HL-60 (cell line): ENCODE data around the gene UGT1A7.

Source experiments
- DNase-seq, 2 experiments: peaks; one replicate each; pipeline ENCODE4 v3.0.0-alpha.2; 2010 to 2020; ENCODE audit warnings: low read depth in 1 of 2, low spot score in 1 of 2
- H3K27ac ChIP-seq: fragments of 250-450 bp; sonication (Bioruptor Pico); replicated peaks from 2 replicates; pipeline ENCODE4 v1.5.1; 2020; ENCODE audit warnings: mild to moderate bottlenecking, moderate library complexity
- H3K27me3 ChIP-seq: fragments of 250-450 bp; sonication (Bioruptor Pico); 2 replicates; pipeline ENCODE4 v1.5.1; 2021; ENCODE audit warnings: mild to moderate bottlenecking, moderate library complexity; ENCODE audit not compliant: insufficient read depth, poor library complexity, severe bottlenecking
- H3K4me3 ChIP-seq: replicated peaks from 2 replicates; pipeline ENCODE4 v1.5.1; 2011; ENCODE audit warnings: mild to moderate bottlenecking, control low read depth, low read length; ENCODE audit not compliant: insufficient read depth
- CTCF ChIP-seq: IDR thresholded peaks from one replicate; pipeline ENCODE4 v1.5.1; 2011; ENCODE audit warnings: low read length, control low read depth, inconsistent platforms; ENCODE audit not compliant: insufficient read depth
- GABPA ChIP-seq: IDR thresholded peaks from 2 replicates; pipeline ENCODE4 v1.6.1; 2012; ENCODE audit warnings: low read depth
- POLR2AphosphoS5 ChIP-seq: IDR thresholded peaks from 2 replicates; pipeline ENCODE4 v1.6.1; 2012; ENCODE audit warnings: low read depth
- REST ChIP-seq: IDR thresholded peaks from 2 replicates; pipeline ENCODE4 v1.6.1; 2012; ENCODE audit warnings: low read depth; ENCODE audit not compliant: insufficient replicate concordance
- SPI1 ChIP-seq: IDR thresholded peaks from 2 replicates; pipeline ENCODE4 v1.6.1; 2012; ENCODE audit warnings: low read depth, mild to moderate bottlenecking, borderline replicate concordance

Gene UGT1A7

GRCh38 chr2:233690444-233690843 lies 8.7 kb downstream of the UGT1A7 start:
- no peak overlapping the region for H3K4me3 ChIP-seq
- no peak for DNase-seq
- TF ChIP-seq POLR2AphosphoS5 (no peak), GABPA (no peak), CTCF (no peak), REST (no peak), SPI1 (no peak)
- H3K27me3 ChIP-seq: no peaks in the 10 kb centered on the region
- no peak overlapping the region for H3K27ac ChIP-seq

- Histone ChIP-seq H3K4me3 (no peak overlapping the region), H3K27ac (no peak overlapping the region), H3K27me3 (no peaks in the 10 kb centered on the region)
- no peak for DNase-seq
- TF ChIP-seq CTCF (no peak), POLR2AphosphoS5 (no peak), SPI1 (no peak), GABPA (no peak)
These were observed 10.0 kb downstream of the UGT1A7 start for GRCh38 chr2:233691443-233692433.

- Histone ChIP-seq H3K27ac (no peak within 1 kb of the TSS), H3K4me3 (no peak within 1 kb of the TSS), H3K27me3 (no peaks in the 10 kb centered on the region)
- DNase-seq: no peak
- TF ChIP-seq REST: no peak
- no peak for TF ChIP-seq CTCF
- TF ChIP-seq SPI1: no peak
- no peak for TF ChIP-seq POLR2AphosphoS5
- no peak for TF ChIP-seq GABPA
These were observed 10.9 kb downstream of the UGT1A7 start, which contains the start of gene UGT1A6 for GRCh38 chr2:233692648-233693047. Gene UGT1A6, plus strand, starts transcription at chr2:233692890. Its CDS starts 115 bp downstream, at chr2:233693005.
